ENCODE data around the gene FOXB1. TPM values are rescaled to one million over a fixed set of nuclear protein-coding genes. Genes with fewer than 3 reads are reported as not detected.

Gene FOXB1
- total and polyA plus RNA-seq, 9 of the 15 experiments (the other 6 are each of a cell fraction or from before 2014, with no cell fraction given): not detected

DNA sequence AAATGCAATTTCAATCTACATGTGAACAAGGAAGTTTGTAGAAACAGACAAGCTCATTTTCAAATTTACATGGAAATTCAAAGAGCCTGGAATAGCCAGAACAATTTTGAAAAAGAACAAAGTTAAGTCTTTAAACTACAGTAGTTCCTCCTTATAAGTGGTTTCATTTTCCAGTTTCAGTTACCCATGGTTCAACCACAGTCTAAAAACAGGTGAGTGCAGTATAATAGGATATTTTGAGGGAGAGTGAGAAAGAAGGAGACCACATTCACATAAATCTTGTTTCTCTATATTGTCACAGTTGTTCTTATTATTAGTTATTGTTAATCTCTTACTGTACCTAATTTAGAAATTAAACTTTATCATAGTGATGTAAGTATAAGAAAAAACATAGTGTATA, 45.8 kb upstream of the FOXB1 start:
- Histone ChIP-seq H3K9me1 (ENCODE audit: control insufficient read depth, insufficient read depth, low read length) (no peaks in the 10 kb centered on the region), H3K79me2 (ENCODE audit: control insufficient read depth, insufficient read depth, low read length) (no peaks in the 10 kb centered on the region), H3K4me1 (replicated peaks in 1 of 2; ENCODE audit: control insufficient read depth in 2 of 2, insufficient read depth in 2 of 2, low read length in 2 of 2) (no peaks in the 10 kb centered on the region), H3K9ac (ENCODE audit: insufficient read depth in 1 of 2, low read depth in 2 of 2, low read length in 2 of 2) (no peak overlapping the region), H3K27ac (ENCODE audit: extremely low read depth, low read depth, low read length) (no peak overlapping the region), H2AFZ (ENCODE audit: low read depth, low read length) (no peak overlapping the region), H3K36me3 (ENCODE audit: control insufficient read depth, insufficient read depth, low read length) (no peaks in the 10 kb centered on the region), H3K4me2 (ENCODE audit: insufficient read depth, low read length) (no peak overlapping the region), H4K20me1 (replicated peaks; ENCODE audit: control insufficient read depth, insufficient read depth, low read length) (no peaks in the 10 kb centered on the region), H3K4me3 (no peak overlapping the region), H3K27me3 (ENCODE audit: control insufficient read depth in 2 of 2, insufficient read depth in 2 of 2, low read length in 2 of 2) (no peaks in the 10 kb centered on the region), H3K9me3 (replicated peaks; ENCODE audit: control insufficient read depth, insufficient read depth, low read depth, low read length) (no peaks in the 10 kb centered on the region)
- ChIA-PET POLR2A (no interaction called here), CTCF (ENCODE audit: low intra/inter-chr PET ratio) (no interaction called here)
- no TSS peak for BruUV-seq (replicated peaks)
- intact Hi-C loops (cut with micrococcal nuclease) (no loop called here), in situ Hi-C loops (cut with MboI) (no loop called here)
- no peak for FAIRE-seq
- no peak for ATAC-seq
- DNase-seq (ENCODE audit: extremely low read depth in 1 of 4, low spot score in 3 of 4): no peak
- TF ChIP-seq, protein P1, sequence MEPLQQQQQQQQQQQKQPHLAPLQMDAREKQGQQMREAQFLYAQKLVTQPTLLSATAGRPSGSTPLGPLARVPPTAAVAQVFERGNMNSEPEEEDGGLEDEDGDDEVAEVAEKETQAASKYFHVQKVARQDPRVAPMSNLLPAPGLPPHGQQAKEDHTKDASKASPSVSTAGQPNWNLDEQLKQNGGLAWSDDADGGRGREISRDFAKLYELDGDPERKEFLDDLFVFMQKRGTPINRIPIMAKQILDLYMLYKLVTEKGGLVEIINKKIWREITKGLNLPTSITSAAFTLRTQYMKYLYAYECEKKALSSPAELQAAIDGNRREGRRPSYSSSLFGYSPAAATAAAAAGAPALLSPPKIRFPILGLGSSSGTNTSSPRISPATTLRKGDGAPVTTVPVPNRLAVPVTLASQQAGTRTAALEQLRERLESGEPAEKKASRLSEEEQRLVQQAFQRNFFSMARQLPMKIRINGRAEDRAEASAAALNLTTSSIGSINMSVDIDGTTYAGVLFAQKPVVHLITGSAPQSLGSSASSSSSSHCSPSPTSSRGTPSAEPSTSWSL (CRISPR knock-in tag; IDR thresholded peaks at IDR 0.05; ENCODE audit: borderline replicate concordance): no peak
- TF ChIP-seq, protein P2, sequence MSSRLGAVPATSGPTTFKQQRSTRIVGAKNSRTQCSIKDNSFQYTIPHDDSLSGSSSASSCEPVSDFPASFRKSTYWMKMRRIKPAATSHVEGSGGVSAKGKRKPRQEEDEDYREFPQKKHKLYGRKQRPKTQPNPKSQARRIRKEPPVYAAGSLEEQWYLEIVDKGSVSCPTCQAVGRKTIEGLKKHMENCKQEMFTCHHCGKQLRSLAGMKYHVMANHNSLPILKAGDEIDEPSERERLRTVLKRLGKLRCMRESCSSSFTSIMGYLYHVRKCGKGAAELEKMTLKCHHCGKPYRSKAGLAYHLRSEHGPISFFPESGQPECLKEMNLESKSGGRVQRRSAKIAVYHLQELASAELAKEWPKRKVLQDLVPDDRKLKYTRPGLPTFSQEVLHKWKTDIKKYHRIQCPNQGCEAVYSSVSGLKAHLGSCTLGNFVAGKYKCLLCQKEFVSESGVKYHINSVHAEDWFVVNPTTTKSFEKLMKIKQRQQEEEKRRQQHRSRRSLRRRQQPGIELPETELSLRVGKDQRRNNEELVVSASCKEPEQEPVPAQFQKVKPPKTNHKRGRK (tag; IDR thresholded peaks at IDR 0.05): no peak
- TF ChIP-seq, protein P3, sequence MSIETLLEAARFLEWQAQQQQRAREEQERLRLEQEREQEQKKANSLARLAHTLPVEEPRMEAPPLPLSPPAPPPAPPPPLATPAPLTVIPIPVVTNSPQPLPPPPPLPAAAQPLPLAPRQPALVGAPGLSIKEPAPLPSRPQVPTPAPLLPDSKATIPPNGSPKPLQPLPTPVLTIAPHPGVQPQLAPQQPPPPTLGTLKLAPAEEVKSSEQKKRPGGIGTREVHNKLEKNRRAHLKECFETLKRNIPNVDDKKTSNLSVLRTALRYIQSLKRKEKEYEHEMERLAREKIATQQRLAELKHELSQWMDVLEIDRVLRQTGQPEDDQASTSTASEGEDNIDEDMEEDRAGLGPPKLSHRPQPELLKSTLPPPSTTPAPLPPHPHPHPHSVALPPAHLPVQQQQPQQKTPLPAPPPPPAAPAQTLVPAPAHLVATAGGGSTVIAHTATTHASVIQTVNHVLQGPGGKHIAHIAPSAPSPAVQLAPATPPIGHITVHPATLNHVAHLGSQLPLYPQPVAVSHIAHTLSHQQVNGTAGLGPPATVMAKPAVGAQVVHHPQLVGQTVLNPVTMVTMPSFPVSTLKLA (conservative IDR thresholded peaks at IDR 0.05): no peak
- TF ChIP-seq RBM34 (IDR thresholded peaks at IDR 0.05; ENCODE audit: borderline replicate concordance, insufficient read depth, low read length) (no peak), DPF2 (IDR thresholded peaks at IDR 0.05) (no peak), CBX5 (IDR thresholded peaks at IDR 0.05; ENCODE audit: borderline replicate concordance, low read depth) (no peak), NCOA4 (IDR thresholded peaks at IDR 0.05; ENCODE audit: partially characterized antibody) (no peak), NEUROD1 (IDR thresholded peaks at IDR 0.05; ENCODE audit: borderline replicate concordance, low read depth, low read length, partially characterized antibody) (no peak), PRMT5 (CRISPR knock-in tag; IDR thresholded peaks at IDR 0.05) (no peak)
- TF ChIP-seq, protein P4, sequence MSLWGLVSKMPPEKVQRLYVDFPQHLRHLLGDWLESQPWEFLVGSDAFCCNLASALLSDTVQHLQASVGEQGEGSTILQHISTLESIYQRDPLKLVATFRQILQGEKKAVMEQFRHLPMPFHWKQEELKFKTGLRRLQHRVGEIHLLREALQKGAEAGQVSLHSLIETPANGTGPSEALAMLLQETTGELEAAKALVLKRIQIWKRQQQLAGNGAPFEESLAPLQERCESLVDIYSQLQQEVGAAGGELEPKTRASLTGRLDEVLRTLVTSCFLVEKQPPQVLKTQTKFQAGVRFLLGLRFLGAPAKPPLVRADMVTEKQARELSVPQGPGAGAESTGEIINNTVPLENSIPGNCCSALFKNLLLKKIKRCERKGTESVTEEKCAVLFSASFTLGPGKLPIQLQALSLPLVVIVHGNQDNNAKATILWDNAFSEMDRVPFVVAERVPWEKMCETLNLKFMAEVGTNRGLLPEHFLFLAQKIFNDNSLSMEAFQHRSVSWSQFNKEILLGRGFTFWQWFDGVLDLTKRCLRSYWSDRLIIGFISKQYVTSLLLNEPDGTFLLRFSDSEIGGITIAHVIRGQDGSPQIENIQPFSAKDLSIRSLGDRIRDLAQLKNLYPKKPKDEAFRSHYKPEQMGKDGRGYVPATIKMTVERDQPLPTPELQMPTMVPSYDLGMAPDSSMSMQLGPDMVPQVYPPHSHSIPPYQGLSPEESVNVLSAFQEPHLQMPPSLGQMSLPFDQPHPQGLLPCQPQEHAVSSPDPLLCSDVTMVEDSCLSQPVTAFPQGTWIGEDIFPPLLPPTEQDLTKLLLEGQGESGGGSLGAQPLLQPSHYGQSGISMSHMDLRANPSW (CRISPR knock-in tag; IDR thresholded peaks at IDR 0.05): no peak
- TF ChIP-seq, protein P5, sequence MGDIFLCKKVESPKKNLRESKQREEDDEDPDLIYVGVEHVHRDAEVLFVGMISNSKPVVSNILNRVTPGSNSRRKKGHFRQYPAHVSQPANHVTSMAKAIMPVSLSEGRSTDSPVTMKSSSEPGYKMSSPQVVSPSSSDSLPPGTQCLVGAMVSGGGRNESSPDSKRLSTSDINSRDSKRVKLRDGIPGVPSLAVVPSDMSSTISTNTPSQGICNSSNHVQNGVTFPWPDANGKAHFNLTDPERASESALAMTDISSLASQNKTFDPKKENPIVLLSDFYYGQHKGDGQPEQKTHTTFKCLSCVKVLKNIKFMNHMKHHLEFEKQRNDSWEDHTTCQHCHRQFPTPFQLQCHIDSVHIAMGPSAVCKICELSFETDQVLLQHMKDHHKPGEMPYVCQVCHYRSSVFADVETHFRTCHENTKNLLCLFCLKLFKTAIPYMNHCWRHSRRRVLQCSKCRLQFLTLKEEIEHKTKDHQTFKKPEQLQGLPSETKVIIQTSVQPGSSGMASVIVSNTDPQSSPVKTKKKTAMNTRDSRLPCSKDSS (IDR thresholded peaks at IDR 0.05; ENCODE audit: low read depth, partially characterized antibody): no peak
